Fibroblast of pulmonary artery (primary cell): Measurements from ENCODE around the gene MTHFSD.

Experiments
- DNase-seq: peaks from one replicate; pipeline ENCODE4 v3.0.0-alpha.2; 2010; ENCODE audit warnings: low read depth
- H3K4me3 ChIP-seq: replicated peaks from 2 replicates; pipeline ENCODE4 v1.5.1; 2011; ENCODE audit warnings: low read depth, mild to moderate bottlenecking, control low read depth, low read length, moderate library complexity
- TF ChIP-seq, protein P1 (sequence below): IDR thresholded peaks from 2 replicates; pipeline ENCODE4 v1.5.1; 2011; ENCODE audit warnings: mild to moderate bottlenecking, control low read depth, low read length, inconsistent platforms; ENCODE audit errors: missing control alignments

The MTHFSD gene

DNA sequence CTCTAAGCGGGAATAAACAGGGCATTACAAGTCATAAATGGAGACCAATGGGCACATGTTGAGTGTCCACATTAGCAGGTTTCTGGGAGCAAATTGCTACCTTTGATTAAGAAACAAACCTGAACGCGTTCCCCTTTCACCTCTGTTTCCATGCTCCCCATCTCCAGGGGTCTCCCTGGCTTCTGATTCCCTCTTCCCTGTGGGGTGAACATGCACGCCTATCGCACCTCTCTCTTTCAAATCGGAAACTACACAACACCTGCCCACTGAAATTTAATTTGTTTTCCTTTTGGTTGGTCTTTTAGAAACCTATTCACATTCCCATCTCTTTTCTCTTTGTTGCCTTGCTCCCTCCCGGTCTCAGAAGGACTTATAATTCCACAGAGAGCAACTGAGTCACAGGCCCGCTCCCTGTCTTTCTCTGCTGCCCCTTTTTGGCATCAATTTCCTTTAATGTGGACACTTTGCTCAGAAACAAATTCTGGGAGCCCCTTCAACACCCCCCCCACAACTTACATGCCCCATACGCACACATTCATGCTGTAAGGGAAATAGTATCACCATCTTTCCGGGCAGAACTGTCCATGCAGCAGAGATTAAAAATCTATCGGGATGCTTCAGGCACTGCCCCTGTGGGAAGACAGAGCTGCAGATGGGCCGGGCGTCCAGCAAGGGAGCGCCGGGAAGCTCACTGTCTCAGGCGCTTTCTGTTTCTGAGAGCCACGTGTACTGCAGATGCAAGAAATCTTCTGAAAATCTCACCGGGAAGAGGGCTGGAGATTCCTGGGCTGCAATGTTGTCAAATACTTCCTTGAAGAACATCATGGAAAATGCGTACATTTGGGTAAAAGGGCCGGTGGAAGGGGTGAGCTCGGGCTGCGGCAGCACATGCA, 51.9 kb downstream of the MTHFSD start:
- TF ChIP-seq, protein P1, sequence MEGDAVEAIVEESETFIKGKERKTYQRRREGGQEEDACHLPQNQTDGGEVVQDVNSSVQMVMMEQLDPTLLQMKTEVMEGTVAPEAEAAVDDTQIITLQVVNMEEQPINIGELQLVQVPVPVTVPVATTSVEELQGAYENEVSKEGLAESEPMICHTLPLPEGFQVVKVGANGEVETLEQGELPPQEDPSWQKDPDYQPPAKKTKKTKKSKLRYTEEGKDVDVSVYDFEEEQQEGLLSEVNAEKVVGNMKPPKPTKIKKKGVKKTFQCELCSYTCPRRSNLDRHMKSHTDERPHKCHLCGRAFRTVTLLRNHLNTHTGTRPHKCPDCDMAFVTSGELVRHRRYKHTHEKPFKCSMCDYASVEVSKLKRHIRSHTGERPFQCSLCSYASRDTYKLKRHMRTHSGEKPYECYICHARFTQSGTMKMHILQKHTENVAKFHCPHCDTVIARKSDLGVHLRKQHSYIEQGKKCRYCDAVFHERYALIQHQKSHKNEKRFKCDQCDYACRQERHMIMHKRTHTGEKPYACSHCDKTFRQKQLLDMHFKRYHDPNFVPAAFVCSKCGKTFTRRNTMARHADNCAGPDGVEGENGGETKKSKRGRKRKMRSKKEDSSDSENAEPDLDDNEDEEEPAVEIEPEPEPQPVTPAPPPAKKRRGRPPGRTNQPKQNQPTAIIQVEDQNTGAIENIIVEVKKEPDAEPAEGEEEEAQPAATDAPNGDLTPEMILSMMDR = no peak
- H3K4me3 ChIP-seq = no peak overlapping the region
- no peak for DNase-seq

DNA sequence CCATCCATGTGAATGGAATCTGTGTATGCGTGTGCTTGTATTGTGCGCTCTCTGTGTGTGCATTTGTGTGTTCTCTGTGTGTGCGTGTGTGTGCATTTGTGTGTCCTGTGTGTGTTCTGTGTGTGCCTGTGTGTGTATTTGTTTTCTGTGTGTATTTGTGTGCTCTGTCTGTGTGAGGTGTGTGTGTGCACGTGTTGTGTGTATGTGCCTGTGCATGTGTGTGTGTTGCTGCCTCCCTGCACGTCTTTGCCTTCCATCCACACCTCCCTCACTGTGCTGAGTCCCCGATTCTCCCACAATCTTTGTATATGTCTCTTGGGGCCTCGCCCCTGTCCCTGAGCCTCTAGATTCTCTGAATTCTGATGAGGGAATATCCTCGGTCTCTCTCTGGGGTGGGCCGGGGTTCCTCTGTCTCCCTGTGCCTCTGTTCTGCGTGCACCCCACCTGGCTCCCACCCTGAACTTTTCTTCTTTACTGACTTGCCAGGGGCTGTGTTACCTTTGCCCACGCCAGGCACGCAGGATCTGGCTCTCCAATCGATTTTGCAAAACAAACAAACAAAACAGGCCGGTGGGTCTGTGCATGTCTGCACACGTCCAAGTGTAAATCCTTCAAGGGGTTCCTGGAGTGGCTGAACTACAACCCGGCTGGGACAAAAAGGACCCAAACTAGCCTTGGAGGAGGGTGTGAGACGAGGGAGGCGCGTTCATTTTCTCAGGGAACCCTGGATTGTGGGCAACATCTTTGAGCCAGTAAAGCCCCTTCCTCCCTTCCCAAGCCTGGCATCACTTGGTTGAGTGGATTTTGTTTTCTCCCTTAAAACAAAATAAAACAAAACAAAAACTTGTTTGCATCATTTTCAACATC, 52.8 kb downstream of the MTHFSD start:
- DNase-seq = no peak
- TF ChIP-seq, protein P1 = no peak
- H3K4me3 ChIP-seq = no peak overlapping the region

DNA sequence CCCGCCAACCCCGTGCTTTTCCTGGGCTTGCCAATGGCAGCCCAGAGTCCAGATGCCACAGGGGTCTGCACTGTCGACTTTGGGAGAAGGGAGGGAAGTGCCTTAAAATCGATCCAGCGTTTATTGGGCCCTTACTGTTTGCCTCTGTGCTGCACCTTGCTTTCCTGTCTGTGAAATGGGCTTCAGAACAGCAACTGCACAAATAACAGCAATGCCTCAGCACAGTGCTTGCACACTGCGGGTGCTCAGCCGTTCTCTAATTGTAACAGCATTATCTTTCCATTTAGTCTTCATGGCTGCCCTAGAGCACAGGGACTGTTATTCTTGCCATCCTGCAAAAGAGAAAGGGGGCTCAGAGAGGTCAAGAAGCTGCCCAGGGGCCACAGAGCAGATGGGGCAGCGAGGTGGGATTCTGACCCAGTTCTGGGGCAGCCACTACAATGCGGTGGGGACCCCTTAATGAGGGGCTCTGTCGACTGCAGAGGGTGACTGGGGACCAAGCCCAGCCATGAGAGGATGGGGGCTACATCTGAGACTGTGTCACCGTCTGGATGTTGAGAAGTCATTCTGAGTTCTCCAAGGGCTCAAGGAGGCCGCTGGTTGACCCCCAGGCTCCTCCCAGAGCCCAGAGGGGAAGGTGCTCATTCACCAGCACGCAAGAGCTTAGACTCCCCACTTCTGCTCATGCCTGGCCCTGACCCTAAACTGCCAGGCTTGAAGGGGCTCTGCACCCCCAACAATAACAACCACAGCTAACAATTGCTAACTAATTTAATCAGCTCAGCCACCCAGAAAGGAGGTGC, 54.1 kb downstream of the MTHFSD start:
- TF ChIP-seq, protein P1 = no peak
- no peak overlapping the region for H3K4me3 ChIP-seq
- no peak for DNase-seq

DNA sequence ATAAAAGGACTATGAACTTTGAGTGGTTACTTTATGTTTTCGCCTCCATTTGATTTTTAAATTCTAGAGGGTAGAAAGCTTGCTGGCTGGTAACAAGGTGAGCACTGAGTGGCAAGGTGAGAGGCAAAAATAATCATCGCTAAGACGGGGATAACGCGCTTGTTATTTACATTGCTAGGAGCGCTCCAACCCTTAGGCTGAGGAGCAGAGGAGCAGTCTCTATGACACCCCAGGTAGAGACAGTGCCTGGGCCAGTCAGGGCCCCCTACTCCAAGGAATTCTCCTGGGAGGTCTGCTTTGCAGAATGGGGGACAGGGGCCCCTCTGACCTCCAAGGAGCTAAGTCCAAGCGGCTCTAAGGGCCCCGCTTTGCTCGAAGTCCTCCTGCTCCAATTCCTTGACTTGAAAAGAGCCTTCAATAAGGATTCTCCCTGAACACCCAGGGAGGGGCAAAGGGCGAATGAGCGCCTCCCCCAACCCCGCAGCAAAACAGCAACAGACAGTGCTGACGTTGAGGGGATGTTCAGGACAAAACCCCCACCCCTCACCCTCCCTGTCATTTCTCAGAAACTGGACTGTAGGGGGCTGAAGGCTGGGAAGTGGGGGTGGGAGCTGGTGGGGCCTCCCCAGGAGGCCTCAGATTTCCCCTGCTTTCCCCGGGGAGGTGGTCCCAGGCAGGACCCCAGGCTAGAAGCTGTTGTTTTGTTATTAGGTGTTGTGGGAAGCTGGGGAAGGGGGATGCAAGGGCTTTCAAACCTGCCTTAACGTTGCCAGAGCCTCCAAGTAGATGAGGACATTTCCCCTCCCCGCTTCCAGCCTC, 54.9 kb downstream of the MTHFSD start:
- no peak for DNase-seq
- no peak overlapping the region for H3K4me3 ChIP-seq
- TF ChIP-seq, protein P1 = no peak

DNA sequence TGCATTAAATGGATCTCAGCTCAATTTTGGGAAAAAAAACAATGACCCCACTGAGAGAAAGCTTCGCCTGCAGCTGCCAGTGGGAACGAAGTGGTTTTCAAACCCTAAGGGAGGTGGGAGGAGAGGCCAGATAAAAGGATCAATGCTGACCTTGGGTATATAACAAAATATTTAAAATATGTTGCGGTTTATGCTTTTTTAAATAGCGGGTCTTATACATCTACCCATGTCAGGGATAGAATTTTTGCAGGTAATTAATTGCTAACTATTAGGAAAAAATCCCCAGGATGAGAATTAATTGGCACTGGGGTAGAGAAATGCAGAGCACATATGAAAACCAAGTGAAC, 55.6 kb downstream of the MTHFSD start:
- TF ChIP-seq, protein P1 = no peak
- DNase-seq = no peak
- H3K4me3 ChIP-seq = no peak overlapping the region
